GM18505 (cell line): ENCODE measurements around the gene CHCHD3.

Experiments used
- ATAC-seq: cut with Tn5 transposase; IDR thresholded peaks from one replicate; pipeline ENCODE4 v1.9.1; 2021; ENCODE audit not compliant: unreplicated experiment
- POLR2A ChIP-seq: IDR thresholded peaks from 4 replicates; pipeline ENCODE4 v1.6.1; 2011; ENCODE audit warnings: borderline replicate concordance; ENCODE audit not compliant: insufficient read depth, insufficient read length; ENCODE audit errors: extremely low read depth

The CHCHD3 gene

DNA sequence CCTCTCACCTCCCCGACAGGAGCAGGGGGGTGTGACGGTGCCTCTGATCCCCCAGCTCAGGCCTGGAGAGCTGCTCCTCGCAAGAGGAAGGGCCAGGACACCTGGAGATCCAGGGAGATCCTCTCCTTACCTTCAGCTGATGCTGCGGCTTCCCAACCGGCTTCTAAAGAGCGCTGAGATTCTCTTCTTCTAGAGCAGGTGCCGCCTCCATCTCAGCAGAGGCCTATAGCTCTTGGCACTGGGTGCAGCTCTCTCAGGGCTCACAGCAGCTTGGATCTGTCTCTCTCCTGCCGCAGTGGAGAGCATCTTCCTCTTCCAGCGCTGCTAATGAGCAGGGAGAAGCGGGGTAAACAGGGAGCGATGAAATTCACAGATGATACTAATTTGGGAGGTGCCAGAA, 316.0 kb downstream of the CHCHD3 start:
- ATAC-seq, result no peak
- TF ChIP-seq POLR2A, result no peak

DNA sequence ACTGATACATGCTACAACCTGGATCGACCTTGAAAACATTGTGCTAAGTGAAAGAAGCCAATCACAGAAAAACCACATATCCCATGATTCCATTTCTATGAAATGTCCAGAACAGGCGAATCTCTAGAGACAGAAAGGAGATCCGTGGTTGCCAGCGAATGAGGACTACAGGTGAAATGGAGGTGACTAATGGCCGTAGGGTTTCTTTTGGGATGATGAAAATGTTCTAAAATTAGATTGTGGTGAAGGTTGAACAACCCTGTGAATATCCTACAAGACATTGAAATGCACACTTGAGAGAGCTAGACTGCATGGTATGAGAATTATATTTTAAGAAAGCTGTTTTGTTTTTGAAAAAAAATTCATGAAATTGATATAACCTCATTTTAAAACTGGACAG, 317.1 kb downstream of the CHCHD3 start:
- ATAC-seq, result no peak
- TF ChIP-seq POLR2A, result no peak

DNA sequence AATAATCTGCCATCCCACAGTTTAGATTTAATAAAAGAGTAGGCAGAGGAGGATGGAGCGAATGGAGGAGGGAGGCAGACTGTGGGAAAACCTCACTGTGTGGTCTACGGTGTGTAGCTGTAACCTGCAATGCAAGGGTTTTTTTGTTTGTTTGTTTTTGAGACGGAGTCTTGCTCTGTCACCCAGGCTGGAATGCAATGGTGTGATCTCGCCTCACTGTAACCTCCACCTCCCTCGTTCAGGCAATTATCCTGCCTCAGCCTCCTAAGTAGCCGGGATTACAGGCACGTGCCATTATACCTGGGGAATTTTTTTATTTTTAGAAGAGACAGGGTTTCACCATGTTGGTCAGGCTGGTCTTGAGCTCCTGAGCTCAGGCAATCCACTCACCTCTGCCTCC, 321.0 kb downstream of the CHCHD3 start:
- TF ChIP-seq POLR2A, result no peak
- no peak for ATAC-seq

DNA sequence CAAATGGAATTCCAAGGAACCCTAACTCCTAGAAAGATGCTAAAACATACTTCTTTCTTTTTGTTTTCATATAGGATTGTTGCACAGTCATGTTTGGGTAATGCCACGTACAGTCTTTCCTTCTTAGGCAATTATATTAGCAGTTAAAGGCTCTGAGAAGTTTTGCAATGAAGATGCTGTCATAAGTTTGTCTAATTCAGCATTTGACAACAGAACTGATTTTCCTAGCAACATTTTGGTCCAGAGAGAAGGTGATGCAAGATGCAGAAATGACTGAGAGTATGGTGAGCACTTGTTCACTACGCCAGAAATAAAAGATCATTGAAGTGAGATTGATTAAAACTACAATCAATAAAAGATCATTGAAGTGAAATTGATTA, 321.7 kb downstream of the CHCHD3 start:
- ATAC-seq, result no peak

DNA sequence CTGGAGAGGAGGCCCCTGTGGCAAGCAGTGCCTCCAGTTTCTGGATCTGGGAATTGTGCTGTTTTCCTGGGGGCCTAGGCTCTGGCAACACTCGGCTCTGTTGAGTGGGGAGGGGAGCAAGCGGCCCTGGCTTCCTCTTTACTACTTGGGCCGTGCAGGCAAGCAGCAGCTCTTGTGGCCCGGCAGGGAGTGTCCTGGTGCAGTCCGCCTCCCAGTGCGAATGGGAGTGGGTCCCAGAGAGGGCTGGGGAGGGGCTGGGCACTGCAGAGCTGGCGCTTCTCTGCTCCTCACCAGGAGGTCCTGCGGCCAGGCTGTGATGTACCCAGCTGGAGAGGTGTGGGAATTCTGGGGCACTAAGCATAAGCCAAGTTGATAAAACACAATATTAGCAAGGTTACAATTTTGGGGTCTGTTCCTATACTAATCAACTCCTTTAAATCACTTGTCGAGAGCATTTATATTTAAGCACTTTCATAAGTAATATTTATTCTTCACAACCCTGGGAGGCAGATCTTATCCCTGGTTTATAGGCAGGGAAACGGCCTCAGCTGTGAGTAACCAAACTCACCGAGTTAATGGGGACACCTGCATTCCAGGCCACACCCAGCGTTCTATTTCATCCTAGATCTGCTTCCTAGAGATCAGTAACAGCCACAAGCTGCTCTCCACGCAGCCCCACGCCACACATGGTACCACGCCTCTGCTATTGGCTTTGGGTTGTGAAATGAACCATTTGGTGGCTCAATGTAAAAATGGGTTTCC, 322.2 kb downstream of the CHCHD3 start:
- no peak for TF ChIP-seq POLR2A
- no peak for ATAC-seq

More for the DNA sequence above, 321.7 kb downstream of the CHCHD3 start:
- no peak for TF ChIP-seq POLR2A

DNA sequence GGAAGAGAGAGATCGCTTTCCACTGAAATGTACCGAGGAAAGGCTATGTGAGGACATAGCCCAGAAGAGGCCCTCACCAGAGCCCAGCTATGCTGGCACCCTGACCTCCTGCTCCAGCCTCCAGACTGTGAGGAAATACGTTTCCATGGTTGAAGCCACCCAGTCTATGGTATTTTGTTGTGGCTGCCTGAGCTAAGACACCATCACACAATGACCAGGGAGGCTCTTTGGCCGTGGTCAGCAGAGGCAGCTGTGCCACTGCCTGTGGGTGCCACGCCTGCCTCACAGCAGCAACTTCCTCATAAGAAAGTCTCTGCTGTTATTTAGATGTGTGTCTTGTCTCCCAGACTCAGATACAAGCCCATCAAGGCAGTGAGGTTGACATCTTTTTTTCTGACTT, 322.9 kb downstream of the CHCHD3 start:
- no peak for ATAC-seq
- no peak for TF ChIP-seq POLR2A

DNA sequence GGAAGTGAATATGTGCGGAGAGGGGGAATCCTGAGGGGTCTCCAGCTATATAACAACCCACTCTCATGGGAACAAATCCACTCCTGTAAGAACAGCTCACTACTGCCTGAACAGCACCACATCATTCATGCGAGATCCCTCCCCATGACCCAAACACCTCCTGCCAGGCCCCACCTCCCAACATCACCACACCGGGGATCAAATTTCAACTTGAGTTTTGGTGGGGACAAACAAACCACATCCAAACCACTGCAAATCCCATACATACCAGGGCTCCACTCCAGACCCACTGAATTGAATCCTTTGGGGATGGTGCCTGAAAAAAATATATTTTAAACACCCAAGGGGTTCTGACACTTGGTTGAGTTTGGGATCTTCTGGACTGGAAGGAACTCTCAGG, 324.1 kb downstream of the CHCHD3 start:
- ATAC-seq, result no peak
- no peak for TF ChIP-seq POLR2A

DNA sequence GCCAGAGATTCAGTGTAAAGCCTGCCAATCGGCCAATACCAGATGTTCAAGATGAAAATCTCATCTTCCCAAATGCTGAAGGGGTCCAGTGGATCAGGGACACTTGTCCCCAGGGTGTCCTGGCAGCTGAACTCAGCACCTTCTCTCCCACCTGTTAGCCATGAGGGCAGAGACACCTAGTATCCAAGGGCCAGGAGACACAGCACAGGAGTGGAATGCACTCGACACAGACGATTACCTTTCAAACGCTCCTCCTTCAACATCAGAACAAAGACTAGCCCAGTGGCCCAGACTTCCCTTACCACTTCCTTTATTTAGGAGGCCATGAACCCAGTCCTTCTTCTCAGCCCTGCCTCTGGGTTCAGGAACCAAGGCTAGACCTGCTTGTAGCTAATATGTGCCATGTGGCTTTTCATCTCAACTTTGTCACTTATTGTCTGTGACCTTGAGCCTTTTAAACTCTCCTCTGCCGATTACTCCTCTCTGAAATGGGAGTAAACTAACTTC, 325.4 kb downstream of the CHCHD3 start:
- ATAC-seq, result no peak

DNA sequence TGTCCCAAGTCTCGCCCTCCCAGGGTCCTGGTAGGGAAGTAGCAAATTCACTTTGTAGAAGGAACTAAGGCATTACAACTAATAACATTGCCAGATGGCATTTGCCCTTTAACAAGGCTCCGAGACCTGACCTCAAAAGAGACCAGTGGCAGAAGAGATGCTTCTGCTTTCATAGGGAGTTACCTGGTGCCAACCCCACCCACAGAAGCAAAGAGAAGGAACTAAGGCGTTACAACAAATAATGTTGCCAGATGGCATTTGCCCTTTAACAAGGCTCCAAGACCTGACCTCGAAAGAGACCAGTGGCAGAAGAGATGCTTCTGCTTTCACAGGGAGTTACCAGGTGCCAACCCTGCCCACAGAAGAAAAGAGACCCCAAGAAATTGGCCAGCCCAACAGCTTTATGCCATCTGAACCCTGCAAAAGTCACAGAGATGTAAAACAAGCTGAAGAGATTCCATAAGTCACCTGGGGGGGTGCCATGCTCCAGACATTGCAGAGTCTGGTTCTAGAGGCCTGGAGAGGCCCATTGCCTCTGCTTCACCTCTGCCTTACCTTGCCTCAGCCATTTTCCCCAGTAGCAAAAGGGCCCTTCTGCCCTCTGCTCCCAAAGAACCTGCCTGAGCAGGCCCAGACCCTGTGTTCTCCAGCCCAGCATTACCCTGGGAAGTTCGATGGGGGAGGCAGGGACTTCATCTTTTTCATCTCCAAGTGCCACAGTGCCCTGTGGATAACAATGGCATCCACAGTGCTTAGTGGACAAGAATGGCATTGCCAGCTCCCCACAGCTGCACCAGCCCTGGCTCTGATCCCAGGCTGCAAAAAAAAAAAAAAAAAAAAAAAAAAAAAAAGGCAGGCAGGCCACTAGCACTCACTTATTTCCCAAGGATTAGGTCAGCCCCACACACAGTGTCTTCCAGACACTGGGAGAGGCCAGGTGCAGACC, 326.1 kb downstream of the CHCHD3 start:
- no peak for ATAC-seq
- no peak for TF ChIP-seq POLR2A

More for the DNA sequence above, 325.4 kb downstream of the CHCHD3 start:
- TF ChIP-seq POLR2A, result no peak

DNA sequence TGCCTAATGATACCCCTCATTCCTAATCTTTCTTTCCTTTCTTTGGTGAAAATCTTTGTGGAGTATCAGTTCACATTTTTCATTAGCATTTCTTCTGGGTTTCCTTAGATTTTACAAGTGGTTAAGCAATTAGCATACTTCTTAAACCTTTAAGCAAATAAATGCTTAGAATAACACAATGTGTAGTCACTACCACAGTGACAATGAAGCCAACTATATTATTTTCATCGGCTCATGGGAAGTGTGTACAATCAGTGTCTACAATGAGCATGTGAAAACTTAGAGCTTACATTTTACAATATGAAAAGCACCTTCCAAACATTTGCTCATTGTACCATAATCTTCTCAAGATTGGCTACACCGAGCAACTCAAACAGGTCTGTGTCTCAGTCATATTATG, 329.5 kb downstream of the CHCHD3 start:
- ATAC-seq, result no peak
- TF ChIP-seq POLR2A, result no peak

DNA sequence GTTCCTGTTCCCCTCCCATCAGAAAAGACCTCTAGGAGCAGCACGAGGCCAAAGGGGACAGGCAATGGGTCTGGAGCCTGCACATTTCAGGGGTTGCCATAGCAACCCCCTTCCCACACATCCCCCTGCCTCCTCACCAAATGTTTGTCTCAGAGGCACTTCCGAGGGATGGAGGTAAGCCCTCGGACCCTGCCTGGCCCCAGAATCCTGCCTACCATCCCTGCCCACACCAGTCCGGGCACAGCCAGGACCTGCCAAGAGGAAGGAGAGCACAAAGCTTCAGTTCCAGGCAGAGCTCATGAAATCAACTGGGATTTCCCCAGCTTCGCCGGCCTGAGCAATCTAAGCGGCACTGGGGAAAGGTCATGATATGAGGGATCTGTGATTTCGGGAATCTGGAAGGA, 330.6 kb downstream of the CHCHD3 start:
- ATAC-seq, result no peak
- TF ChIP-seq POLR2A, result no peak

DNA sequence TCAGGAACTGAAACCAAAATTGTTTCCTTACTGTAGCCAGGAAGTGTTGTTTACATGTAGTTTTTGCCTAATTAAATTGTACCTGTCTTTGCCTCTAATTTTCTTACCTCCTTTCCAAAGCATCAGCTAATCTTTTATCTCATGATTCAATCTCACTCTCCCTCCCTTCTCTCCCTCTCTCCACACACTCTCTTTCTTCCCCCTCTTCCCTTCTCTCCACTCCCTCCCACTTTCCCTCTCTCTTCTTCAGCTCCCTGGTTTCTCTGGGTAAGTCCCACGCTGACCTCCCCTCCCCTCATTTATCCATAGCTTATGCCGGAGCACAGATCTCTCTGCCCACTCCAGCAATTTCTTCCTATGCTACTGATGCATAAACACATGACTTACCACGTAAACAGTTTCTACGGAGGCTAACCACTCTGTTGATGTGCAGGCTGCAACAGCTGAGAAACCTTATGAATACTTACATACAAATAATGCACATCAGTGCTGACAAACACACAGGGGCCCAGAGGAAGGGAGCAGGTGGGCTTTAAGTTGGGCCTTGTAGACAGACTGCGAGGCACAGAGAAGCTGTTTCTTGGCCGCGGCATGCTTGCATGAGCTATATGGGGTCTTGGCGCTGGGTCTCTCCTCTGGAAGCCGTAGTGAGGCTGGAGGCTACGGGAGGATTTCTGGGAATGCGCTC, 331.2 kb downstream of the CHCHD3 start:
- no peak for TF ChIP-seq POLR2A
- no peak for ATAC-seq

DNA sequence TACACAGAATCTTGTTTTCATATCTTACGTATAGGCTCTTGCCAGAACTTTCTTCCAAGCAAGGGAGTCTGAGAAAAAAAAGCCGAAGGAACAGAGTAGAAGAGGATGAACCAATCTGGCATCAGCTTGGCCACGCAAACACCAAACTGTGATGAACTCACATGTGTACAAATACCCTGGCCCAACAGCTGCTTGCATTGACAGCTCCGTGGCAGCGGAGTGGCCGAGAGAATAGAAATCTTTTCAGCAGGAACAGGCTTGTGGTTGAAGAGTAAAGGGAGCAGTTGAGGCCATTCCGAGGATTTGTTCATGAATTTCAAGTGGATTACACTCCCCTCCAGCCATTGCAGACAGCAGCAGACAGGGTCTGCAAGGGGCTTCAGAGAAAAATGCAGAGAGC, 331.8 kb downstream of the CHCHD3 start:
- ATAC-seq, result no peak
- no peak for TF ChIP-seq POLR2A
